GM12865 (cell line): ENCODE measurements around the gene RIPOR3.
"Not testable (repeated sequence)": the region's sequence is repeated elsewhere in the genome, so short reads cannot be mapped to it uniquely, and the experiment has no call there.

Source experiments
- DNase-seq: peaks from one replicate; pipeline ENCODE4 v3.0.0; 2010; ENCODE audit warnings: low read depth
- H3K4me3 ChIP-seq: 2 replicates; pipeline ENCODE4 v1.5.1; 2011; ENCODE audit warnings: mild to moderate bottlenecking, low read depth, low read length, control low read depth
- CTCF ChIP-seq: IDR thresholded peaks from 2 replicates; pipeline ENCODE4 v1.5.1; 2011; ENCODE audit warnings: low read length, control low read depth, low read depth, inconsistent platforms; ENCODE audit not compliant: insufficient read depth; ENCODE audit errors: missing control alignments

RIPOR3 gene

GRCh38 chr20:50607436-50607835, 83.9 kb downstream of the RIPOR3 start:
- no peak overlapping the region for H3K4me3 ChIP-seq
- DNase-seq = no peak
- TF ChIP-seq CTCF = no peak

- no peak overlapping the region for H3K4me3 ChIP-seq
- TF ChIP-seq CTCF = no peak
- DNase-seq = no peak
Observed at GRCh38 chr20:50605136-50605535, 86.2 kb downstream of the RIPOR3 start.

- TF ChIP-seq CTCF = no peak
- no peak overlapping the region for H3K4me3 ChIP-seq
- no peak for DNase-seq
Observed at GRCh38 chr20:50604451-50604850, 86.9 kb downstream of the RIPOR3 start.

GRCh38 chr20:50602432-50603088, 88.8 kb downstream of the RIPOR3 start:
- no peak for TF ChIP-seq CTCF
- no peak overlapping the region for H3K4me3 ChIP-seq
- DNase-seq = no peak

- DNase-seq = no peak
- TF ChIP-seq CTCF = no peak
Observed at GRCh38 chr20:50601511-50602431, 89.6 kb downstream of the RIPOR3 start.

GRCh38 chr20:50600281-50600895, 91.0 kb downstream of the RIPOR3 start:
- DNase-seq = no peak
- no peak for TF ChIP-seq CTCF
- no peak overlapping the region for H3K4me3 ChIP-seq

More at GRCh38 chr20:50601511-50602431, 89.6 kb downstream of the RIPOR3 start:
- H3K4me3 ChIP-seq = no peak overlapping the region

- H3K4me3 ChIP-seq, DNase-seq: not testable (repeated sequence)
Observed at GRCh38 chr20:50598768-50599167, 92.6 kb downstream of the RIPOR3 start.
